ENCODE results near the gene PARD3B. TPM values are rescaled to one million over a fixed set of nuclear protein-coding genes. Genes with fewer than 3 reads are reported as not detected.

PARD3B gene
- total RNA-seq, 1 donor from 2014 or later = 9.3 TPM

DNA sequence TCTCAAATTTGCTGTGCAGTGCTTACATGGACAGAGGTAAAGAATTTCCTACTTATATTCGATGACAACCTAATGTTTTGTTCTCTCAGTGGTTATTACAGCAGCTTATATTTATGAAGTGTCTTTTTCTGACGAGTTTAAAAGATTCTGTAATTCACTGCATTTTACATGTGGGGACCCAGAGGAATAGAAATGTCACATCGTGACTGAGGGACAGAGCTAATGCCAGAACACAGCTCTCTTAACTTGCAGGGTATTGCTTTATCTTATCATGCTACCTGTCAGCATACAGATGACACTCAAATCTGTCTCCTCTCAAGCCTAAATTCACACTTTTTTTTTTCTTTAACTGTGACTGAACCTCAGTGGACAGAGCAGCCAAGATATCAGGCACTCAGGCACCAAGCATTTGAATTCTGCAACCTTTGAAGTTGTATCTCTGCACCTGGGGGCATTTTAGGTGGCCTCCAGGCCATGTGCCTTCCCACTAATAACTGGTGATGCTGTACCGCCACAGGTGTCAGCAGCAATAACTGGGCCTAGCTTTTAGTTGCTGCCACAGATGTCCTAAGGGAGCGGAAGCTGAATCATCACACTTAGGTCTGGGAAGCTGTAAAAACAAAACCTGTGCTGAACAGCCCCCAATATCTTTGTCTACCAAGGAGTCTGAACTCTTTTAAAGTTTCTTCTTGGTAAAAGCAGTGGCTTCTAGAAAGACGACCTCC lies 821.2 kb downstream of the PARD3B start:
- ATAC-seq (no peak), DNase-seq (ENCODE audit: low spot score) (no peak)

DNA sequence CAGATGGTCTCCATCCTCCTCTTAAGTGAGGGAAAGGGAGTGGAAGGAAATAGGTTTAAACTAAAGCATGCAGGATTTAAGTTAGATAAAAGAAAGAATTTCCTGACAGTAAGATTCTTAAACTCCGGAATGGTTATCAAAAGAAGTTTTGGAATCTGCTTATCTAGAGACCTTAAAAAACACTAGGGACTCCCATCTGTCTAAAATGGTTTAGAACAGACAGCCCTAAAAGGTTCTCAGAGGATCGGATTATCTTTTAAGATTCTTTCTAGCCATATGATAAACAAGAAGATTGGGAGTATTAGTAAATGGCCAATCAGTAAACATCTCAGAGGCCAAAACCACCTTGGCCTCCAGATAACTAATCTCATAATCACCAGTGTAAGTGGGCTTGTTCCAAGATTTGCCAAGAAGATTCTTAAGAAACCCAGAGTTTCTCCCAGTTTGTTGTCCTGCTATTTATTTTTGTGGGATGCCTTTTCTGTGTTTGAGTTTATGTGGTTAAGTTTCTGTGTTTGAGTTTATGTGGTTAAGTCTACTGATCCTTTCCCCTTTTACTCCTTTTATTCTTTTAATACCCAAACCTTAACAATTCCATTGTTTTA lies 822.2 kb downstream of the PARD3B start:
- DNase-seq (ENCODE audit: low spot score) = no peak
- no peak for ATAC-seq

DNA sequence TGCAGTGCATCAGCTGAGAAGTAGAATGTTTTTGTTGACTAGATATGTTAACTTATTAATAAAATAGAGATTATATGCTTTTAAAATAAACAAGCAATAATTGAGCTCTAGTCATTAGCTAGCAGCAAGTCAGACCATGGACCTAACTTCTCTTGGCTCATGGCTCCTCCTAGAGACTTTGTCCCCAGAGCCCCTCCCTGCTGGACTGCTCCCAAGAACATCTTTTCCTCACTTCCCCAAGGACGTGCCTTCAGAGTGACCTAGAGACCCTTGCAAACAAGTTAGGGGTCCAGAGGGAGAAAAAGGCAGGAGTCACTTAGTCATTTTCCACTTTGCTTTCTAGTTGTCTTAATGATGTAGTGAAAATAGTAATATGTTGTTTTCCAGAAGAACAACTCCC lies 824.5 kb downstream of the PARD3B start:
- no peak for DNase-seq (ENCODE audit: low spot score)
- ATAC-seq = no peak

DNA sequence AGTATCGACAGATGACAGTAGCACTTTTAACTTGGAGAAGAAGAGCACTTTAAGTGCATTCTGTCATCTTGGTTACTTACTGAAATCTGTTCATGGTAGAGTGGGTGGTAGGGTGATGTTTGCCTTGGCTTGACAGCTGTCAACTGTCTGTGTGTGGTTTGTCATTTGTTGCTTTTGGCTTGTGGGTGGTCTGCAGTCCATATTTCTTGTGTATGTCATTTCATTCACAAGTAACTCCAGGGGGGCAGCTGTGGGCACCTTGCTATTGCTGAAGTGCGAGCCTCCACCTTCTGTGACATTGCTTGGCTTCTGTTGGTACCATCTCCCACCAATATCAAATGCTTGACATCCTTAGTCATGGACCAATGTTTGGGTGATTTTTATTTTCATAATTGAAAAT lies 825.5 kb downstream of the PARD3B start:
- ATAC-seq (no peak), DNase-seq (ENCODE audit: low spot score) (no peak)

DNA sequence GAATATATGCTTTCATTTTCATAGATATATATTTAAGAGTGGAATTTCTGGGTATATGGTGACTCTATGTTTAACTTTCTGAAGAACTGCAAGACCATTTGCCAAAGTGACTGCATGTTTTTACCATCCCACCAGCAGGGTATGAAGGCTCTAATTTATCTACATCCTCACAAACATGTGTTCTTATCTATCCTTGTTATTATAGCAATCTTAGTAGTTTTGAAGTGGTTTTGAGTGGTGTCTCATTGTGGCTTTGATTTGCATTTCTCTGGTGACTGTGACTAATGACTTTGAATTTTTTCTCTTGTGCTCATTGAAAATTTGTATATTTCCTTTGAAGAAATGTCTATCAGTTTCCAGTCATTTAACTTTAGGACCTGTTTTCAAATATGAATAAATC lies 826.9 kb downstream of the PARD3B start:
- DNase-seq (ENCODE audit: low spot score) (no peak), ATAC-seq (no peak)

DNA sequence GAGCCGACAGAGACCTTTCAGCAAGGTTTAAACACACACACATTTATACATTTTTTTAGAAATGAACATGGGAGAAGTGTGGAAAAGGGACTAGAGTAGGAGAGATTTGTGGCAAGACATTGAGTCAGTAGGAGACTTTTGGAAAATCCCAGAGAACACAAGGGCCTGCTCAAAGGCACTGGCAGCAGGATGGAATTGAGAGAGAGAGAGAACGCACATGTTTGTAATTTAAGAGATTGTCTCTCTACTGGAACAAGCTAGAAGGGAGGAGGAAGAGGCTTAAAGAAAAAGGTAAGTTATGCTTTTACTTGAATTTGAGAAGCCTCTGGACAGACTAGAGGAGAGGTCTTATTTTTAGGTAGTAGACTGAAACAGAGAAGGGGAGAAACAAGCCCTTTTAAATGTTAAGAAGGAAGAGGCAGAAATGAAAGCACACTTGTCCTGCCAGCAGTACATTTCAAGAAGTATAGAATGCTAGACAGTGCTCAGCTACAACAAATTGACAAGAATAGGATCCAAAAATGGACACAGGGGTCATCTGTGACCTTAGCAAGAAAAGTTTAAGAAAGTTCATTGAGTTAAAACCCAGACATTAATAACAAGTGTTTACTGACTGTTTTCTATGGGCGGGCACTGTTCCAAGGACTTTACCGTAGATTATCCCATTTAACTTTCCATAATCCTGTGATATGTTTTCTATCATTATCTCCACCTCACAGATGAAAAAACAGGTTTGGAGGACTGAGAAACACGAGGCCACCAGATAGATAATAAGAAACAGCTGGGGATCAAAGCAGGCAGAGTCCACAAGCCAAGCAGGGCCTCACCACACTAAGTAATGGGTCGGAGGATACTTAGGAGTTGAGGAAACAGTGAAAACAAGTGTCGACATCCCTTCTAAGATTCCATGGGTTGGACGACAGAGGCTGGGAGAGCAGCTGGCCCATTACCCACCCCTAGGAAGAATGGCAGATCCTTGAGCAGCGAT lies 830.5 kb downstream of the PARD3B start:
- DNase-seq (ENCODE audit: low spot score) (no peak), ATAC-seq (no peak)

DNA sequence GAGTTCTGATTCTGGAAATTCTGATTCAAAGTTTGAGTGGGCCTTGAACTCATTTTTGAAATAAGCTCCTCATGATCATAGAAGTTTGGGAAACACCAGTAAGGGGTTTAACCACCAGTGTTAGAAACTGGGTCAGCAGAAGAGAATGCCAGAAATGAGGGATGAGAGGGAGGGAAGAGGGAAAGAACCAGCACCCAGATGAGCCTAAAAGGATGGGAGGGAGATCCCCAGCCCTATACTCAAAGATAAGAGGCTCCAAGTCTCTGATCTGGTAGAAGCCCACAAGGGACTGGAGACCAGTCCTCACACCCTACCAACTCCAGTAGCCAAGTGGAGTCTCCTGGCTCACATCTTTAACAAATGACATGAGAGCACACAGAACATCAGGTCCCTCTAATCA lies 832.0 kb downstream of the PARD3B start:
- ATAC-seq = no peak
- no peak for DNase-seq (ENCODE audit: low spot score)

DNA sequence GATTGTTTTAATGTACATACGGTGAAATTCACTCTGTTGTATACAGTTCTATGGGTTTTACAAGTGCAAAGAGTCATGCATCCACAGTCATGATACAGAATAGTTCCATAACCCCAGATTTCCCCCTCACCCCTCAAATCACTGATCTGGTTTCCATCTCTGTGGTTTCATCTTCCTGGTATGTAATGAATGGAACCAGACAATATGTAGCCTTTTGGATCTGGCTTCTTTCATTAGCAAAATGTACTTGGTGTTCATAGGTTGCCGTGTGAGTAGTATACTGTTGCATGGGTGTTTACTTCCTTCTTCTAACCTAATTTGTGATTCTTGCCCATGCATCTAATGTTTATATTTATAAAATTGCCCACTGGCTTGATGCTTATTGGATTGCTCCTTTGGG lies 838.3 kb downstream of the PARD3B start:
- ATAC-seq = no peak

DNA sequence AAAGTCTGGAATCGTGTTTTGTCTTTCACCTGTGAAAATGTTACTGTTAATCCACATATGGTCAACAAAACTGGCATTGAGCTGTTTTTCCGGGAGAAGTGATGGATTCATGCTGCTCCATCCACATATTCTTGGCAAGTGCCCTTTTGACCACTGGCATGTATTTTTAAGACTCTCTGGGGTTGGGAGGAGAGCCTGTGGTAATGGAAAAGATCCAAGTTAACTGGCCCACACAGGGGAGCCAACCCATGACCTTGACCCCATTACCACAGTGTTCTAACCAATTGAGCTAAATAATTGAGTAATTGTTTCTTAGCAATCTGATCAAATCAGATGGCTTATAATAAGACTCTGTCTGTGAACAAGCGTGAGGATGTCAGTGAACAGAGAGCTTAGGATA lies 840.8 kb downstream of the PARD3B start:
- DNase-seq (ENCODE audit: low spot score) = no peak
- ATAC-seq = no peak

More for the DNA sequence above, 838.3 kb downstream of the PARD3B start:
- DNase-seq (ENCODE audit: low spot score) = no peak

DNA sequence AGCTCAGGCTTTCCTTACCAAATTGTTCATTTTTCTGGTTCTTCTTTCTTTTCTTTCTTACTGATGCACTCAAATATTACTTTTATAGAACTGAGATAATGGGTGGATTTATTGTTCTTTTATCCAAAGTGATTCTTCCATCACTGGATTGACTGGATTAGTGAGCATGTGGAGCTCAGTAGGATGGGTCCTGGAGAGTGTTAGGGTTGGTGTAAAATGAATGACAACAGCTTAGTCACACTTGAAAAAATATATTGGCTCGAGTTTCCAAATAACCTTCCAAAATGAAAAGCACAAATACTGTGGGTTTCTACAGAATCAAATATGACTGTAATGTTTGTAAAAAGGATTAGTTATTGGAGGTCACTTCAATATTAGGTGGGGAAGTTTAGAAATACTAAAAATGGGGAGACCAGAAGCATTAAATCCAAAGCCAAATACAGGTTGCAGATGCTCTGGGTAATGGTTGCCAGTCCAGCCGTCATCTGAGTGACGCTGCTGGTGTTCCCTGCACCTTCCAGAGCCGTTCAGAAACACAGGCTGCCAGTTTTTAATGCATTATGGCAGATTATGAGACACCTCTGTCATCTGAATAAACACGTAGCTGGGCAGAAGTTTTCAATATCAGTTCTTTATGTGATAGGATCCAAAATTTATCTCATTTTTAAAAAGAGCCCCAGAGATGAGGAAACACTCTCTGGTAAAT lies 842.2 kb downstream of the PARD3B start:
- DNase-seq (ENCODE audit: low spot score) = no peak
- no peak for ATAC-seq

DNA sequence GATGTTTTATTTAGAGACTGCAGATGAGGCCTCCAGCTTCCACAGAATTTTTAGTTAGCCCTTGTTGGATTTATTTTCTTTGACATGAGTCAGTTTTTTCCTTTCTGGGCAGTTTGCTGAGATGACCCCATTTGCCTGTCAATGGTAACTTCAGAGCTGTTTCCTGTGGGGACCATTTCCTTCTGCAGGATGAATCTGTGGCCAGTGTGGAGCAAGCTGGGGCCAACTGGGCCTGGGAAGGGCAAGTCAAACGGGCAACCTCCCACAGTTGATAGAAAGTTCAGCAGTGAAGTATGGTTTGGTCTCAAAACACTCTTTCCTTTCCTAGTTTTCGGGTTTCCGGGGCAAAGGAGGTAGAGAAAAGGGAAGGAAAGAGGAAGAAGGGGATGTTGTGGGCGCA lies 845.6 kb downstream of the PARD3B start:
- DNase-seq (ENCODE audit: low spot score) (no peak), ATAC-seq (no peak)

DNA sequence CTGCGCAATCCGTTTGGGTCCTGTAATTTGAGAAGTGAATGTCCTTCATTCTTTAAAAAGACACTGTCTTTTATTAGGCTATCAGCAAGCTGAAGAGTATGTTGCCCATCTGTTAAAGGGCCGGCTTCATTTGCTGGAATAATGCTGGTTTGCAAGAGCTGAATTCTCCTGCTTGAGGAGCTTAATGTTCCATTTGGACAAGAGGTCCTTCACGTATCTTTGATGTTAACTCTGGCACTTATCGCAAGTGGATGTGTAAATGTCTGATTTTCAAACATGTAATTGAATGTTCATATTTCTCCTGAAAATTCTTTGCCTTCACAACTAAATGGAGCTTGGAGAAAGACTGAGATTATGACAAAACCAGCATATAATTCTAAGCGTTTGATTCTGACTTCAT lies 856.2 kb downstream of the PARD3B start:
- DNase-seq (ENCODE audit: low spot score) = no peak

DNA sequence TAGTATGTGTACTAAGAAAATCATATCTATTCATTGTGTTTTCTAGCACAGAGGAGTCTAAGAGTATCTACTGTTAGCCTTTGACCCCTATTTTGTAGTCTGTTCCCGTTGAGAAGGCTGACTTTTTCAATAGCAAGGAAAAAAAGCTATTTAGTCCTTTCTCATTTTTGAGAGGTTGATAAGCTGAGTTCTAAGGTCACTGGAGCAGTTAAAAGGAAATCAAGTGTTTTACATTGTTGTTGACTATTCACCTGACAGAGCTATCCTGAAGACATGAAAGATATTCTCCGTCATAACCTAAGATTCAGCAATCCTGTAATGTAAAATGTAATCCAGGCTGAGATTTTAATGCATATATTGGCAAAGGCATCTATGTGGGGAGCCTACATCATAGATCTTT lies 856.7 kb downstream of the PARD3B start:
- ATAC-seq = no peak
- DNase-seq (ENCODE audit: low spot score) = no peak

More for the DNA sequence above, 856.2 kb downstream of the PARD3B start:
- no peak for ATAC-seq

DNA sequence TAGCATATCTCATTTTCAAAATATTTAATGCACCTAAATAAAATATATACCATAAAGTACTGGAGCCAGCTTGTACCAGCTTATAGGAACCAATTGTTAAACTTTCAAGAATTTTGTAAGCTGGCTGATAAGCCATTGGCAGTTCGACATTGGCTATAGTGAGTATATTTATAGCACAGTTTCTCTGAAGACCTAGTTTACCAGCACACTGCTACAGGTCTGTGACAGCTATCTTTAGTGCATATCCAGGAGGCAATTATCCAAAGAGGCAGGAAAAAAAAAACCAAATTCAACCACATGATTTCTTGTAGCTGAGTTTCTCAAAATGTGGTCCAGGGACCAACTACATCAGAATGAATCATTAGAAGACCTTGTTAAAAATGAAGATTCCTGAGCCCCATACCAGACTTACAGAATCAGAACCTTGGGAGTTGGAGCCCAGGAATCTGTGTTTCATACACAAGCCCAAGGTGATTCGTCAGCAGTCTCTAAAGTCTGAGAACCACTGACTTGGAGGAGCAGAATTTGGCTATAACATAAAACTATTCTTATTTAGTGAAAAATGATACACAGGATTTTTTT lies 858.1 kb downstream of the PARD3B start:
- DNase-seq (ENCODE audit: low spot score) (no peak), ATAC-seq (no peak)

DNA sequence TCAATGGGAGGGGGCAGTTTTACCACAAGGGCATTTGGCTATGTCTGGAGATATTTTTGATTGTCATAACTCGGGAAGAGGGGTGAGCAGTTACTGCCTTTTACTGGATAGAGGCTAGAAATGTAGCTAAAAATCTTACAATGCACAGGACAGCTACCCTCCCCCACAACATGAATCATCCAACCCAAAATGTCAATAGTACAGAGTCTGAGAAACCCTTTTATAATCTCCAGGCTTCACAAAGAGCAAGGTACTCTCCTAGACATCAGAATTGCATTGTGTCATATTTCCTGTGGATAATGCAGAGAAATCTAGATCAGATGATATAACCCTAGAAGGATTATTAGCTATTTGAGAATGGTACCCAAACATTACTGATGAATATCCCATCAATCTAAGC lies 859.9 kb downstream of the PARD3B start:
- DNase-seq (ENCODE audit: low spot score) (no peak), ATAC-seq (no peak)

DNA sequence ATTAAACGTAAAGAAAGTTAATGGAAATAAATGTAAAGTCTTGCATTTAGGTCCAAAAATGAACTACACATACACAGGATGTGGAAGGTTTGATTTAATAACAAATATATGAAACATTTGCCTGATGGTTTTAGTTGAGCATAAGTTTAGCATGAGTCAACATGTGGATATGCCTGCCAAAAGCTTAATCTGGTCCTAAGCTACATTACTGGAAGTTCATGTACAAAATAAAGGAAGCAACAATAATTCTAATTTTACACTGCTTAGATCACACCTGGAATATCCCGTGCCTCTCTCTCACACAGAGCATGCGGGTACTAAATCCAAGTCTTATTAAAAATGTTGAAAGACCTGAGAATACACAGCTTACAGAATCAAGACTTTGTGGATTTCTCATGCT lies 860.5 kb downstream of the PARD3B start:
- no peak for ATAC-seq
- no peak for DNase-seq (ENCODE audit: low spot score)

DNA sequence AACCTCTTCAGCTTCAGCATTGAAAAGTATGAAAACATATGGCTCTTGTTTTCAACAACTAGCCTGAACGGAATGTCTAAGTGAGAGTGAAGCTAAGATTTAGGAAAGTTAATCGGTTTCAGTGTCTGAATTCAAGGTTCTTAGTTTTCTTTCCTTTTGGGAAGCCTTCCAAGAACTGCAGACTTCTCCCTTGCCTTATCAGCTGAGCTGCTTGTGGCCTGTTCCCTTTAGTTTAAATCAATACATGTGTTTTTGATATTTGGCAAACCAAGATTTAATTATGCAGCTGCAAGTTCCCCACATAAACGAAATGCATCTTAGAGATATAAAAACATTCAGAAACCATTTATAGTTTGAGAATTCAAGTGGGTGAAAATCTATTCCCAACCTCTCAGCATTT lies 862.7 kb downstream of the PARD3B start:
- no peak for ATAC-seq
- no peak for DNase-seq (ENCODE audit: low spot score)

DNA sequence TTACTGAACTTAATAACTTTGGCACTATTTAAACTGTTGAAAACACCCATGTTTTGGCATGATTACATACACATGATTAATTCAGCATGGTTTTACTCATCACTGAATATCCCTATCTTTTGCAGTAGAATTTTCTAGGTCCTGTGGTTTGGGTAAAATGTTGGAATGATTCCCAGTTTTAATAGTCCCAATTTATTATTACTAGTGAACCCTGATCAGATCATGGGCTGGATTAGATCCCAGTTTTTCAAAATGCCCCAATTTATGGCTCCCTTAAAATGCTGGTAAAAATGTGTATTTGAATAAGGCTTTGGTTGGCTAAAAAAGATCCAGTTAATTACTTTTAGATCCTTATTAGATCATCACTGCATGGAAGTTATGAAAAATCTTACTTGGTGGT lies 863.4 kb downstream of the PARD3B start:
- ATAC-seq (no peak), DNase-seq (ENCODE audit: low spot score) (no peak)

DNA sequence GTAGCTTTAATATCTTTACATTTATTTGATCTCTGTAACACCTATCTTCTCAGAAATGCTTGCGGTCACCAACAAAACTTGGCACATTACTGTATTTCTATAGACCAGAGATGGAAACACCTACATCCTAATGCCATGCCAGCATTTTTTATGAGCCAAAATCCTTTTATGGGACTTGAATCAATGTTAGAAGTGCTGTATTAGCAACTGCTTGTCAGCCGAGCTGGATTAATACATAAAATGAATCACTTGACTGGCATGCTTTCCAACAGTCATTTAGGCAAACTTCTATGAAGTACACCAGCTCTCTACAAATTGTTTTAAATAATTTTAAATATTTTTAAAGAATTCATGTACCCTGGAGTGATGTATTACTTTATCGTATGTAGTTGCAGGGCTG lies 864.1 kb downstream of the PARD3B start:
- no peak for ATAC-seq
- DNase-seq (ENCODE audit: low spot score) = no peak

DNA sequence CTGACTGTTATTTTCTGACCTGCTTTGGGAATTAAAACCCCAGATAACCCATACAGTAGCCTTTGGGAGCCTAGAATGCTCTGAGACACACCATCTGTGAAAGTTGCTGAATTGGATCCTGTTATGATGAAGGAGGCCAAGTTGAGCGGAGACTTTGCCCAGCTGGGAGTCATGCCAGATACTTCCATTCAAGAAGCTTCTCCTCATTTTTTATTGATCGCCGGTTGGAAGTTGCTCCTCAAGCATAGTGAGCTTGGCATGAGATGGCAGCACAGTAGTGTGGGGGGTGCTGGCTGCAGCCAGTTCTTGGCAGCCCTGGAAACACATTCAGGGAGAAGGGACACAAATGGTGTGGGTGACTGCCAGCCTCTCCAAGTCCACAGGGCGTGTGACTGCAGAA lies 866.3 kb downstream of the PARD3B start:
- DNase-seq (ENCODE audit: low spot score) (no peak), ATAC-seq (peak; percentile 47)

DNA sequence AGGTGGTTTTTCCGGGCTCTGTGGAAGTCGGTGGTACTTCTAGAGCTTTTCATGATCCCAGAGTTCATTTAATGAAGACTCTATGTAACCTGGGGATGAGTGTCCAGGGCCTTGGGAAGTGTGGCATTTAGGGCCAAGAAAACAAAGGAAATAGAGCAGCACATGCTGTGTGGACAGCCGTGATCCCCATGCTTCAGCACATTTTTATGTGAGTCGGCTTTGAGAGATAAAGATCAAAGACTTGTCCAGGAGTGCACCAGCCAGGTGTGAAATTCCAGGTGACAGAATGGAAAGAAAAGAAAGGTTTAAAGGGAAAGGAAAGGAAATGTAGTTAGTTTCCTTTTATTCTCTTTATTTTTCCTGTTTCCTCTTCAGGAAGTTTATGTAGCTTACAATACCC lies 879.1 kb downstream of the PARD3B start:
- no peak for DNase-seq (ENCODE audit: low spot score)
- ATAC-seq = no peak

Measured in left lobe of liver (tissue), 2 donors.